PC-9 (cell line): Measurements from ENCODE around the gene POLDIP3. TPM values are rescaled to one million over a fixed set of nuclear protein-coding genes. Genes with fewer than 3 reads are reported as not detected.

ENCODE experiments used
- BruUV-seq: library from RNA; stranded (reverse); fragments of 400-500 nt; replicated peaks from 2 replicates; lab custom pipeline; 2021; lab: Mats Ljungman, UMichigan
- CTCF ChIA-PET: fragments of 300-600 bp; sonication (Branson Sonifier 250); formaldehyde crosslinking; loops from one replicate; lab custom pipeline; 2022; ENCODE audit warnings: antibody characterized with exemption; lab: Charles Lee
- POLR2A ChIA-PET: fragments of 300-600 bp; sonication (Branson Sonifier 250); formaldehyde crosslinking; loops from one replicate; lab custom pipeline; 2022; ENCODE audit warnings: antibody characterized with exemption; ENCODE audit not compliant: unreplicated experiment; lab: Charles Lee
- DNase-seq, 2 experiments: peaks; one replicate each; pipeline versions ENCODE4 v3.0.0 to v3.0.0-alpha.2; 2015 to 2022; ENCODE audit warnings: mixed read lengths in 1 of 2
- H2AFZ ChIP-seq: fragments of 200-600 bp; sonication (generic); 2 replicates; pipeline ENCODE4 v1.8.1; 2017; ENCODE audit warnings: antibody characterized with exemption
- H3F3A ChIP-seq: fragments of 200-600 bp; sonication (generic); 2 replicates; pipeline ENCODE4 v1.8.1; 2017; ENCODE audit warnings: antibody characterized with exemption, mild to moderate bottlenecking, low read depth; ENCODE audit not compliant: insufficient read depth
- H3K27ac ChIP-seq: fragments of 200-600 bp; sonication (generic); 2 replicates; pipeline ENCODE4 v1.6.1; 2016; ENCODE audit warnings: mixed run types
- H3K27me3 ChIP-seq: fragments of 200-600 bp; sonication (generic); 2 replicates; pipeline ENCODE4 v1.6.1; 2016; ENCODE audit warnings: low read depth, mixed run types; ENCODE audit not compliant: insufficient read depth
- H3K36me3 ChIP-seq: fragments of 200-600 bp; sonication (generic); 2 replicates; pipeline ENCODE4 v1.6.1; 2016; ENCODE audit warnings: low read depth, mixed run types
- H3K4me1 ChIP-seq: fragments of 200-600 bp; sonication (generic); replicated peaks from 2 replicates; pipeline ENCODE4 v1.6.1; 2016; ENCODE audit warnings: mixed run types; ENCODE audit not compliant: insufficient read depth
- H3K4me2 ChIP-seq: fragments of 200-600 bp; sonication (generic); 2 replicates; pipeline ENCODE4 v1.6.1; 2017; ENCODE audit warnings: mixed run types
- H3K4me3 ChIP-seq: fragments of 200-600 bp; sonication (generic); 2 replicates; pipeline ENCODE4 v1.6.1; 2016; ENCODE audit warnings: mixed run types
- H3K79me2 ChIP-seq: fragments of 200-600 bp; sonication (generic); 2 replicates; pipeline ENCODE4 v1.6.1; 2017; ENCODE audit warnings: low read depth, mixed run types
- H3K9me2 ChIP-seq: fragments of 200-600 bp; sonication (generic); 2 replicates; pipeline ENCODE4 v1.8.1; 2017; ENCODE audit warnings: mild to moderate bottlenecking; ENCODE audit not compliant: insufficient read depth
- H3K9me3 ChIP-seq: fragments of 200-600 bp; sonication (generic); 2 replicates; pipeline ENCODE4 v1.8.1; 2016; ENCODE audit warnings: low read depth; ENCODE audit not compliant: insufficient read depth
- H4K20me1 ChIP-seq: fragments of 200-600 bp; sonication (generic); 2 replicates; pipeline ENCODE4 v1.8.1; 2017; ENCODE audit not compliant: insufficient read depth
- CTCF ChIP-seq: fragments of 200-600 bp; sonication (generic); conservative IDR thresholded peaks from 2 replicates; pipeline ENCODE4 v1.6.1; 2017; ENCODE audit warnings: mixed run types, antibody characterized with exemption, mild to moderate bottlenecking, moderate library complexity
- EZH2 ChIP-seq: fragments of 200-600 bp; sonication (generic); IDR thresholded peaks from 2 replicates; pipeline ENCODE4 v1.8.0; 2017; ENCODE audit warnings: antibody characterized with exemption, low read depth
- intact Hi-C: fragments of 100-400 bp; cut with micrococcal nuclease; formaldehyde crosslinking; loops from one replicate; pipeline ENCODE4 v1.10.0; 2022; ENCODE audit not compliant: unreplicated experiment
- total RNA-seq: library from RNA; stranded (reverse); gene quantifications from 2 replicates; pipeline ENCODE4 v1.2.3, GENCODE V29; 2021

The POLDIP3 gene
- total RNA-seq, 1 experiment from 2014 or later: 62.9 TPM

DNA sequence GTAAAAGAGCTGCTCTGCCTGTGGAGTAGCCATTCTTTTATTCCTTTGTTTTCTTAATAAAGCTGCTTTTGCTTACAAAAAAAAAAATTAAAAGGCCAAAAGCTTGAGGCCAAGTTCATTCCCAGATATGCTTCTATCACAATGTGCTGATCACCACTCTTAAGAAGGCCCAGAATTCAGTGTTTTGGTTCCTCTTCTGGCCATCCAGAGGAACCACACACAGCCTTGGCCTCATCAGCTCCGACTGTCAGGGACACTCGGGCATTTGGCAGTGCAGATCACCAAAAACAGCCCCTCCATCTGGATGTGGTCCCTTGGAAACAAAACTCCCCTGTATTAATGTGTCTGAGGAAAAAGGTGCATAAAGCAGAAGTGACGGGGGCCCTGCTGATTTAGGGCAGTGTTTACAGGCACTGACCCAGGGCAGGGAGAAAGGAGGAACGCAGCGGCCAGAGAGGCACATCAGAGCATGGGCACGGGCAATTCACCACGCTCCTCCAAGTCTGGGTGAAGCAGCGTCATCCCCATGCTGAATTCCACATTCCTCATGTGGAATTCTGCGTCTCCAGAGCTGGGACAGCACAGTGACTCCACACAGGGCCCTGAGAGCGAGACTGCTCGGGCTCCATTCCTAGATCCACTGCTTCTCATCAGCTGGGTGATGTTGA is 17.7 kb downstream of the POLDIP3 start:
- ChIA-PET POLR2A (no interaction called here), CTCF (interaction anchor here (0.7 kb wide), 1 partner anchor 437 kb away, joined by 4 read pairs; no protein-coding TSS in a partner anchor)
- no peaks in the 10 kb centered on the region for H3K27me3 ChIP-seq
- no peaks in the 10 kb centered on the region for H3K9me2 ChIP-seq
- H3K4me3 ChIP-seq: no peak overlapping the region
- H3K27ac ChIP-seq: no peak overlapping the region
- TF ChIP-seq CTCF (no peak), EZH2 (no peak)
- no peaks in the 10 kb centered on the region for H3K9me3 ChIP-seq
- no TSS peak for BruUV-seq
- intact Hi-C loops: no loop called here
- peaks cover 7% of the 10 kb centered on the region; the same call in 1 of the 2 replicates for H3K79me2 ChIP-seq
- no peak overlapping the region for H3K4me2 ChIP-seq
- H2AFZ ChIP-seq: no peak overlapping the region
- H3F3A ChIP-seq: peaks cover 7% of the 10 kb centered on the region; the same call in 1 of the 2 replicates
- peaks cover 32% of the 10 kb centered on the region for H3K36me3 ChIP-seq
- peaks cover 14% of the 10 kb centered on the region; the same call in 1 of the 2 replicates for H4K20me1 ChIP-seq
- H3K4me1 ChIP-seq: no peaks in the 10 kb centered on the region
- DNase-seq: no peak

DNA sequence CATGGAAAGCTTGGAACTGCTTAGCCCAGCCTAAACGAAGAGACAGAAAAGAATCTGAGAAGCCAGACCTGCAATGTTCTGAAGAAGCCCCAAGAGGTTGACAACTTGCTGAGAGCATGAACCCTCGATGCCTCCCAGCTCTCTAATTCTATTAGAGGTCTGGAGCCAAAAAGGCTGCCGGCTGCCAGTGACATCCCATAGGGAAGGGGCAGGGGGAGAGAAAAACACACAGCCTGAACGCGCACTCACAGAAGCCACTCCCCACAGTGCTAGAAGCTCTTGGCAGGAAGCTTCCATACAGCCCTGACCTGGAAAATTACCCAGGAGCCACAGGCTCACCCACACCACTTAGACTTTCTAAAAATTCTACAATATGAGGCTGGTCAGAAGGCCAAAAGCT is 18.3 kb downstream of the POLDIP3 start:
- TF ChIP-seq CTCF: no peak
- Histone ChIP-seq H3K36me3 (peaks cover 37% of the 10 kb centered on the region), H3K9me2 (no peaks in the 10 kb centered on the region), H3K27me3 (no peaks in the 10 kb centered on the region), H3K4me1 (no peaks in the 10 kb centered on the region), H2AFZ (no peak overlapping the region), H3F3A (peaks cover 7% of the 10 kb centered on the region; the same call in 1 of the 2 replicates), H3K9me3 (no peaks in the 10 kb centered on the region), H3K27ac (no peak overlapping the region), H3K4me2 (no peak overlapping the region), H3K4me3 (no peak overlapping the region), H3K79me2 (peaks cover 4% of the 10 kb centered on the region; the same call in 1 of the 2 replicates), H4K20me1 (peaks cover 10% of the 10 kb centered on the region; the same call in 1 of the 2 replicates)
- BruUV-seq: no TSS peak
- DNase-seq: no peak
- CTCF ChIA-PET: no interaction called here
- POLR2A ChIA-PET: interaction anchor here (0.6 kb wide), 1 partner anchor 31 kb away, joined by 10 read pairs; no protein-coding TSS in a partner anchor
- intact Hi-C loops: no loop called here

DNA sequence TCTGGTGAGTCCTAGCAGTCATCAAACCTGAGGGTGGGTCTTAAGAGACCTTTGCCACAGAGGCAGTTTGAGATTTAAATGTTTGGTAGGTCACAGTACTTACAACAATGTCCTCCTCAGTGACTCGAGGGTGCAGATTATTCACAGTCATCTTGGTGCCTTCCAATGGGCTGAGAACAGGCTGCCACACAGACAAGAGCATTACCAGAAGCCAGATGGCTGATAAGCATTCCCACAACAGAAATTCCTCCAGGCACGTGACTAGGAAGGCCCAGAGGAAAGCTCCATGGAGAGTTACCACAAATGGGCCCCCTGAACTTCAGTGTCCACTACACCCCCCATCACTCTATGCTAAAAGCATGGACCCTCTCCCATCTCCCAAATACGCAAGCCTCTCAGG is 19.2 kb downstream of the POLDIP3 start:
- BruUV-seq: no TSS peak
- no peak for TF ChIP-seq EZH2
- no peak for TF ChIP-seq CTCF
- no peak overlapping the region for H3K4me3 ChIP-seq
- ChIA-PET CTCF (interaction anchor here (0.6 kb wide), 1 partner anchor 176 kb away, joined by 3 read pairs; no protein-coding TSS in a partner anchor), POLR2A (interaction anchor here (0.6 kb wide), 1 partner anchor 31 kb away, joined by 10 read pairs; no protein-coding TSS in a partner anchor)
- DNase-seq: no peak
- H2AFZ ChIP-seq: no peak overlapping the region
- H3K9me3 ChIP-seq: no peaks in the 10 kb centered on the region
- peaks cover 7% of the 10 kb centered on the region; the same call in 1 of the 2 replicates for H3F3A ChIP-seq
- peaks cover 13% of the 10 kb centered on the region; the same call in 1 of the 2 replicates for H4K20me1 ChIP-seq
- peaks cover 33% of the 10 kb centered on the region for H3K36me3 ChIP-seq
- H3K27me3 ChIP-seq: no peaks in the 10 kb centered on the region
- no peaks in the 10 kb centered on the region for H3K9me2 ChIP-seq
- no peak overlapping the region for H3K4me2 ChIP-seq
- H3K4me1 ChIP-seq: no peaks in the 10 kb centered on the region
- peaks cover 4% of the 10 kb centered on the region; the same call in 1 of the 2 replicates for H3K79me2 ChIP-seq
- intact Hi-C loops: no loop called here
- no peak overlapping the region for H3K27ac ChIP-seq
